Parietal lobe (tissue), 2 donors: ENCODE measurements around the gene MRPL11. TPM values are rescaled to one million over a fixed set of nuclear protein-coding genes. Genes with fewer than 3 reads are reported as not detected.

ENCODE experiments used
- small RNA-seq: library from RNA; depleted of rRNA; stranded (forward); fragments of <200 nt; gene quantifications from one replicate; pipeline ENCODE3, GENCODE V24; 2014; ENCODE audit warnings: low replicate concordance
- total RNA-seq: library from RNA; depleted of rRNA; stranded (reverse); fragments of >200 nt; gene quantifications from one replicate; pipeline ENCODE4 v1.2.3, GENCODE V29; 2014

MRPL11 gene
- total RNA-seq: 11.6 TPM

GRCh38 chr11:66438504-66439466, at the start of gene MRPL11:
TSS of gene MRPL11 (minus strand) at chr11:66438848. CDS start at chr11:66438754, 94 bp downstream.

GRCh38 chr11:66480117-66480938, 41.7 kb upstream of the MRPL11 start, which contains the start of gene DPP3:
TSS of gene DPP3 (plus strand) at chr11:66480434. CDS start at chr11:66482201, 1,767 bp downstream.

GRCh38 chr11:66466225-66467033, 27.8 kb upstream of the MRPL11 start, which contains the start of gene PELI3:
TSS of gene PELI3 (plus strand) at chr11:66466905. CDS start at chr11:66468129, 1,224 bp downstream.

DNA sequence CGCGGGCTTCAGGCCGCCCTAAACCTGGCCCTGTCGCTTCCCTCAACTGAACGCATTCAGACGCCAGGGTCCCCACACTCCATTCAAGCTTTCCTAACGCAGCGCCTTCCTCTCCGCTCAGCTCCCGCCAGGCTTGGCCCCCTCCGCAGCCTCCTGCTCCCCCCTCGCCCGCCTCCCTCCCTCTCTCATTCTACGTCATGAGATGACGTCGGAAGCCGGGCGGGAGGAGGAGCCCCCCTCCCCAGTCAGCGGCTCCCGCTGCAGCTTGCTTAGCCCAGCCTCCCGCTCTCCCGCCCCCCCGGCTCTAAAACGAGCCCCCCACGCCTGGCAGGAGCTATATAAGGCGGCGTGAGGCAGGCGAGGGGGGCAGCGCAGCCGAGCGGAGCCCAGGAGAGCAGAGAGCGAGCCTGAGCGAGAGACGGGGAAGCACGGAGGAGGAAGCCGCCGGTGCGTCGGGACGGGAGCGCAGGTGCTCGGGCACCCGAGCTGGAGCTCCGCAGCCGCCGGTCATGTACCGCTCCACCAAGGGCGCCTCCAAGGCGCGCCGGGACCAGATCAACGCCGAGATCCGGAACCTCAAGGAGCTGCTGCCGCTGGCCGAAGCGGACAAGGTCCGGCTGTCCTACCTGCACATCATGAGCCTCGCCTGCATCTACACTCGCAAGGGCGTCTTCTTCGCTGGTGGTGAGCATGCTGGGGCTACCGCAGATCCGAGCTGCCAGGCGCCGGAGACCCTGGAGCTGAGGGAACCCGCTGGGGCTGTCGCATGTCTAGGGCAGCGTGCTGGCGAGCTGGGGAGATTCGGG, 17.8 kb downstream of the MRPL11 start, which contains the start of gene NPAS4:
NPAS4 (plus strand) TSS at position 365 of the 806 bp plus-strand sequence; CDS start at position 510, 145 bp downstream.

Small RNA genes lying within 50 kb of the gene (small RNA-seq; reads per million reads assigned to genes)
- gene RF00416 (not detected), gene RNU1-84P (0.34 reads per million, percentile 18 among the genes with 10 or more reads in this experiment)

Other genes with a start within 250 kb of the MRPL11 start
- gene KLC2, start 181.1 kb downstream of the MRPL11 start, total RNA-seq: 56.7 TPM
- 41.0 TPM for gene RAB1B, start 170.2 kb downstream of the MRPL11 start, total RNA-seq
- gene CNIH2, start 160.7 kb downstream of the MRPL11 start, total RNA-seq: 79.2 TPM
- 28.8 TPM for gene YIF1A, start 149.7 kb downstream of the MRPL11 start, total RNA-seq
- gene TMEM151A, start 147.0 kb downstream of the MRPL11 start, total RNA-seq: 9.7 TPM
- gene CD248, start 121.8 kb downstream of the MRPL11 start, total RNA-seq: 1.3 TPM
- 0.94 TPM for gene RIN1, start 102.4 kb downstream of the MRPL11 start, total RNA-seq
- 13.8 TPM for gene BRMS1, start 93.7 kb downstream of the MRPL11 start, total RNA-seq
- gene B4GAT1, start 91.2 kb downstream of the MRPL11 start, total RNA-seq: 60.4 TPM
- gene SLC29A2, start 67.1 kb downstream of the MRPL11 start, total RNA-seq: 4.4 TPM
- gene NPAS4, start 17.8 kb downstream of the MRPL11 start, total RNA-seq: 2.2 TPM
- gene PELI3, start 28.1 kb upstream of the MRPL11 start, total RNA-seq: 24.7 TPM
- 40.4 TPM for gene DPP3, start 41.6 kb upstream of the MRPL11 start, total RNA-seq
- gene BBS1, start 71.8 kb upstream of the MRPL11 start, total RNA-seq: 107 TPM
- gene ZDHHC24, start 107.2 kb upstream of the MRPL11 start, total RNA-seq: 5.9 TPM
- gene ACTN3, start 108.1 kb upstream of the MRPL11 start, total RNA-seq: not detected
- 47.9 TPM for gene CTSF, start 129.8 kb upstream of the MRPL11 start, total RNA-seq
- gene CCDC87, start 154.2 kb upstream of the MRPL11 start, total RNA-seq: 0.63 TPM
- 36.9 TPM for gene CCS, start 154.3 kb upstream of the MRPL11 start, total RNA-seq
- 82.3 TPM for gene RBM14, start 177.8 kb upstream of the MRPL11 start, total RNA-seq
- 167 TPM for gene RBM4, start 199.9 kb upstream of the MRPL11 start, total RNA-seq
- gene RBM4B, start 239.0 kb upstream of the MRPL11 start, total RNA-seq: 110 TPM